ENCODE measurements around the gene BTBD18.

GRCh38 chr11:57788703-57789088 is 37.1 kb upstream of the BTBD18 start:
- TF ChIP-seq CTCF (IDR thresholded peaks at IDR 0.05; ENCODE audit: insufficient read depth, low read length, poor library complexity, severe bottlenecking) (no peak), EZH2phosphoT487 (conservative IDR thresholded peaks at IDR 0.05; ENCODE audit: low read length) (no peak)

Data from SU-DHL-6 (cell line).